Medulla oblongata (tissue), 1 donor: Measurements from ENCODE around the gene FKBP2.

Source experiments
- DNase-seq: peaks from one replicate; pipeline ENCODE4 v3.0.0-alpha.2; 2015; ENCODE audit errors: extremely low spot score

FKBP2 gene

DNA sequence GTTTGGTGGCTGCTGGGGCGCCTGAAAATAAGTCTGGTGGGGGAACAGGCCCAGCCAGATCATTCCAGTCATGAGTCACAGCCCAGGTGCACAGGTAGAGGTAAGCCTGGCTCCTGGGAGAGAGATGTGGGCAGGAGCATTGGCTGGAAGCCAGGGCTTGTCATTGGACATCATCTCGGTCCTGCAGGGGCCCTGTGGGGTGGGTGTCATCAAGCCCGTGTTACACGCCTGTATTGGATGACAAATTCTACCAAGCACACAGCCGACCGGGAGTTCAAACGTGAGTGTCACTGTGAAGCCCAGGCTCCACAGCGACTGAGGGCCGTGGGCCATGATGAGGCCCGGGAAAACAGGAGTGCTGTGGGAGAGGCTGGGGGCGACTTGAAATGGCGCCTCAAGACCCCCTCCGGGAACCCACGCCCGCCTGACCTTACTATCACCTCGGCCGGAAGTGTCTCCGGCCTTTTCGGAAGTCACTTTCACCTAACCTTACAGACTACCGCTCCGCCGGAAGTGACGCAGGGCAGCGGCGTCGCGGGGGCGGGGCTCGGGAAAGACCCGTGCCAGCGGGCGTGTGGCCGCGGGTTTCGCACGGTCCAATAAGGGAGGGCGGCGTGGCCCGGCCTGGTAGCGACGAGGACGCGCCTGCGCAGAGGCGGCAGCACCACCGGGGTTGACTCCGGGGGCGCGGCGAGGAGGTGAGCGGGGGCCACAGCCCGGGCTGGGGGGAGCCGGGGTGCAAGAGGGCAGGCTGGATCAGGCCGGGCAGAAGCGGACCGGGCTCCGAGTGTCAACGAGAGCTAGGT, at the start of gene FKBP2:
TSS of gene FKBP2 (plus strand) at position 661 of the 806 bp plus-strand sequence. CDS start 1,293 bp downstream, outside the sequence.
- DNase-seq = peak; percentile 98

DNA sequence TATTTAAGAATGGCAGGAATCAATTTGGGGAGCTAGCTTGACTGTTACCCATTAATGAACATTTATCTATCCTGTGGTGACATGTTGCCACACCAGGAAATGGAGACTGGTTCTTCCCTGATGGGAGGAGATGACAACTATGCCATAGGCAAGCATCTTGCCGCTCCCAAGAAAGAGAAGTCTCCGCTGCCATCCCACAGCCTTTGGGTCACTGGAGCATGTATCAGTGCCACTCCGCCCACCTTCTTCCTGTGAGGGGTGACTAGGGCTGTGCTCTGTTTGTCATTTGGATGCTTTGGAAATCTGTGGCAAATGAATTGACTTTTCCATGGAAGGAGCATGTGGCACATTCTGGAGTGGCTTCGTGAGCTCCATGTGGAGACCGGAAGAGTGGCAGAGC, 48.5 kb upstream of the FKBP2 start:
- no peak for DNase-seq

DNA sequence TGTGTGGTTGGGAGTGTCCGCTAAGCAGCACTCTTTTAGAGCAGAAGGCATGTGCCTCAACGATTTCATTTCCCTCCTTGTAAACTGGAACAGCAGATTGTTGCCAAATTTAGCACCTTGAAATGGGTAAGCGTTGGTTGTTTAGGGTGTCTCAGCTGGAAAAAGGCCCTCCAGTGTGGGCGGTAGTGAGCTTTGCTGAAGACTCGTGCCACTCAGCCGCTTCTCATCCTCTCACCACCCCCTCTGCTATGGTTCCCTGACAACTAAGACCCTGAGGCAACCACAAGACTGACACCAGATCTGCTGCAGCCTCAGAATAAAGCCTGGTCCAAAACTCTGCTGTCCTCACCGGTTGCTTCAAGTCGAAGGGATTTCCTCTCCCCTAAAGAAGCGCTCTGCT, 44.3 kb upstream of the FKBP2 start:
- DNase-seq = no peak

DNA sequence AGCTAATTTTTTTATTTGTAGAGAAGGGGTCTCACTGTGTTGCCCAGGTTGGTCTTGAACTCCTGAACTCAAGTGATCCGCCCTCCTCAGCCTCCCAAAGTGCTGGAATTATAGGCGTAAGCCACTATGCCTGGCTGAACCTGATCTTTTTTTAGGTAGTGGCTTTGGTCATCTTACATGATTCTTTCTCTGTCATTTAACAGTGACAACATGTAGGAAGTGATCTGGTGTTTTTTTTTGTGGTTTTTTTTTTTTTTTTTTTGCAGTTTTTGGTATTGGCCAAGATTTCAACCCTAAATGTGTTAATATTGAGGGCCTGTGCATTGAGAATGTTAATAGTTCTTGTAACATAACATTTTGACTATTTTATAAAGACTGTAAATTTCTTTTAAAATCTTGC, 42.4 kb upstream of the FKBP2 start:
- no peak for DNase-seq

DNA sequence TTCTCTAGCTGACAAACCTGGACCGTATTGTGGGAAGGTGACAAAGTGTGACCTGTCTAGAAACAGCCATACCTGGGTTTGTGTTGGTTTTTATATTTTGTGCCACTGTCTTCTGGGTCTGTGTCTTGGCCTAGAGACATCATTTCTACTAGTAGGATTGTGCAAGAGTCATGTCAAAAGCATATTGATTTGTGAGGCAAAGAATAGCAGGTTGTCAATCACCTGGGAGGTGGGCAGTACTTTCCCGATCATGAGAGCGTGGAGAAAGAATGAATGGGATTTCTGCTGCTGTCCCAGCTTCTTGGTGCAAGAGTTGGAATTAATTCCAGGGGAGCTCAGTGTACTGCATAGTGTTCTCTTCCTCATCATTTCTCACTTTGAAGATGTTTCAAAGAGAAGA, 39.4 kb upstream of the FKBP2 start:
- DNase-seq = no peak

DNA sequence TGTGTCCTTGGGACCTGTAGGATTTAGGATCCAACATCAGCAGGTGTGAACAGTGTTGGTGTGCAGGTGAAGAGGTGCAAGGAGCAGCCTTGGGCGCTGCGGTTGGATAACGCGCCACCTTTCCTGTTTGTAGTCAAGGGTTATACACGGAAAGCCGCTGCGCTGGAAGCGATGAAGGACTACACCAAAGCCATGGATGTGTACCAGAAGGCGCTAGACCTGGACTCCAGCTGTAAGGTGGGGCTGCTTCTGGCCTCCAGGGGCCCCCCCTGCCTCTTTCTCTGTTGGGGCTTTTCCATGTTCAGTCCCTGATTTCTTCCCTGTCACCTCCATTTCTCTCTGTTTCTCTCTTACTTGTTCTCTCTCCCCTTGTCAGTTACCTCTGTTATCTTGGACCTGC, 37.9 kb upstream of the FKBP2 start:
- DNase-seq = no peak

DNA sequence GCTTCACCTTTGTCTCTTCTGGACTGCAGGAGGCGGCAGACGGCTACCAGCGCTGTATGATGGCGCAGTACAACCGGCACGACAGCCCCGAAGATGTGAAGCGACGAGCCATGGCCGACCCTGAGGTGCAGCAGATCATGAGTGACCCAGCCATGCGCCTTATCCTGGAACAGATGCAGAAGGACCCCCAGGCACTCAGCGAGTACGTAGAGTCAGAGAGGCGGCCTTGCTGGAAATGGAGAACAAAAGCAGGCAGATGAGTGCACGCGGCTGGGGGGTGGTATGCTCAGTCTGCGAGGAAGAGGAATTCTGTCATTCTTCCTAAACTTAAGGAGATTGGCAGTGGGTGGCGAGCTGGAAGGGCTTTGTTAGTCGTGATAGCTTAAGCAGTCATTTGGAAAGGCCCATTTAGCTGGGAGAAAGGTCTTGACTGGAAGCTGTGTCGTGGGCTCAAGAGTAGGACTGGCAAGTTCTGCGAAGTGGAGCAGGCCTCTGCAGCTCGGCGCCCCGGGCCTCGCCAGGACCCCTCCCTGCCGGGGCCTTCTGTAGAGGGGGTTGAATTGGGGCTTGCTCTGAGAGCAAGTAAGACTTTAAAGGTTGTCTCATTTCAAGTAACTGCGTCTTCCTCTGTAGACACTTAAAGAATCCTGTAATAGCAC, 37.3 kb upstream of the FKBP2 start:
- no peak for DNase-seq

DNA sequence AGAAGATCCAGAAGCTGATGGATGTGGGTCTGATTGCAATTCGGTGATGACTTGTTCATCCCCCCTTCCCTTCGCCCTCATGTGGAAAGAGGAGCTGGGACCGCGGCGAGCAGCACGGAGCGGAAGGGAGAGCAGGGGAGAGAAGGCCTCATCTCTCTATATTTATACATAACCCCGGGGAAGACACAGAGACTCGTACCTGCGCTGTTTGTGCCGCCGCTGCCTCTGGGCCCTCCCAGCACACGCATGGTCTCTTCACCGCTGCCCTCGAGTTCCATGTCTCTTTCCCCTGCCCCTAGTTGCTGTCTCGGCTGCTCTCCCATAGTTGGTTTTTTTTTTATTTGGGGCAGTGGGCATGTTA, 36.8 kb upstream of the FKBP2 start:
- no peak for DNase-seq

DNA sequence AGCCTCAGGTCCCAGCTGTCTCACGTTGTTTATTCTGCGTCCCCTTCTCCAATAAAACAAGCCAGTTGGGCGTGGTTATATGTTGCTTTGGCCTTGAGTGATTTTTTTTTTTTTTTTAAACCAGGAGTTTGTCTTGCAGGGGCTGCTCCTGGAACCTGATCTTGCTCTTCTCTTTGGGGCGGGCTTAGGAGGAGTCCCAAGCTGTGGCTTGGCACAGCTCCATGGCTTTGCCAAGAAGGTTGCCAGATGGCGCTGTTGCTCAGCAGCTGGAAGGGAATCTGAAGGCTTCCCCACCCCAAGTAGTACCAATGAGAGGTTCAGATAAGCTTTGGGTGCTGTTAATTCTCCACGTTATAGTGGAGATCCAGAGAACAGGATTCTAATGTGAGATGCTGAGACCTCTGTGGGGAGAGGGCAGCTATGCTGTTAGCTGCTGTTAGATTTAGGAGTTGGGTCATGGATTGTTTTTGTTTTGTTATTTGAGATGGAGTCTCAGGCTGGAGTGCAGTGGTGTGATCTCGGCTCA, 36.4 kb upstream of the FKBP2 start:
- peak; percentile 97 for DNase-seq

DNA sequence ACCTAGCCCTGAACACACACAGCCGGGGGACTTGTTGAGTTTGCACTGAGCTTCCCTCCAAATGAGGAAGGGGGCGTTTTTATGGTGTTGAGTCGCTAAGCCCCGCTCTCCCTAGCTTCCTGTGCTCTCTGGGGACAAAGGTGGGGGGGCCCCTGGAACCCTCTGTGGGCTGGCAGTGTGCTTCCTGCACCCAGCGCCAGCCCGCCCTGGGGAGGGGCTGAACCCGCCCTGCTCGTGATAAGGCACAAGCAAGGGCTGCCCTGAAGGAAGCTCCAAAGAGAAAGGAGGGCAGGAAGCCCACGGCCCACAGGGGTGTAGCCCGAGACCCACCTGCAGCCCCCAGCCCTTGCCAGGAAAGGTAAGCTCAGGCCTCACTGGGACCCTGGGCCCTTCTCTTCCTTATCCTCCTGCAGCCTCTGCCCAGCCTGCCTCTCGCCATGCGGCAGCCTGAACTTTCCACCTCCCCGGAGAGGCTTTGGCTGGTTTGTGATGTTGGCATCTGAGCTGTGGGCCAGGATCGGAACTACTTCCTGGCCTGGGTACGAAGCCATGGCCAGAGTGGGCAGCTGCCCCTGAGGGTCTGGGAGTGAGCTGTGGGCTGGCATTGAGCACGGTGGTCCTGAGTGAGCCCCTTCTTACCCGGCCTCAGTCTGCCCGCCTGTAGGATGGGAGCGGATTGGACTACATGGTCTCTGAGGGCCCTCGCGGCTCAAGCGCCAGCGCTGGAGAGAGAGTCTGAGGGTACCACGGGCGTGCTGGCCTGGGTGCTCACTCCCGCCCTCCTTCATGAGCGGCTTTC, 34.2 kb upstream of the FKBP2 start, which contains the start of gene FERMT3:
TSS of gene FERMT3 (plus strand) at position 265 of the 799 bp plus-strand sequence. CDS start 644 bp downstream, outside the sequence.
- DNase-seq = peak; percentile 53

DNA sequence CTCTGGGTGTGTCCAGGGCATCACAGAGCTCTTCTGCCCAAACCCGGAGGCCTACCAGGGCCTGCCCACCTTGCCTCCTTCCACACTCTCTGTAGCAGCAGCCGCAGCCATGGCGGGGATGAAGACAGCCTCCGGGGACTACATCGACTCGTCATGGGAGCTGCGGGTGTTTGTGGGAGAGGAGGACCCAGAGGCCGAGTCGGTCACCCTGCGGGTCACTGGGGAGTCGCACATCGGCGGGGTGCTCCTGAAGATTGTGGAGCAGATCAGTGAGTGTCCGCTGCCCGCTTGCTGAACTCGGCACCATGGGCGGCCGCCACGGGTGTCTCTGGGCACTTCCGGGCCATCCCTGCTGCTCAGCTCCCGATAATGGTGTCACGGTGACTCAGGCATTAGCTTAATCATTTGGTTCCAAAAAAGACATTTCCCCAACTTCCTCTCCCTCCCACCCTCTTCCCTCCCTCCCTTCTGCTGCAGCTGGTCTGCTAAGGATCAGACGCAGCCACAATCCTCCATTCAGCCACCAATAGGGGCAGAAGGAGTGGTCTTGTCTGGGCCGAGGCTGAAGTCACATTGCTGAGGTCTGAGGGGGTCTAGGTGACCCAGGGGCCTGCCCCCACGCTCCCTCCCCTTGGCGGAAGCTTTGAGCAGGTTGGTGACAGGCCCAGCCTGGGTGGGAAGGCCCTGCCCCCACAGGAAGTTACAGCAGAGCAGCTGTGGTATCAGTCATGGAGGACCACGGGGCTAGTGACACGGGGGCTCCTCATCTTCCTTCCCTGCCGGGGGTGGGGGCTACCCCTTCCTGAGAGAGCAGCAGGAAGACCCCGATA, 33.4 kb upstream of the FKBP2 start:
- no peak for DNase-seq

DNA sequence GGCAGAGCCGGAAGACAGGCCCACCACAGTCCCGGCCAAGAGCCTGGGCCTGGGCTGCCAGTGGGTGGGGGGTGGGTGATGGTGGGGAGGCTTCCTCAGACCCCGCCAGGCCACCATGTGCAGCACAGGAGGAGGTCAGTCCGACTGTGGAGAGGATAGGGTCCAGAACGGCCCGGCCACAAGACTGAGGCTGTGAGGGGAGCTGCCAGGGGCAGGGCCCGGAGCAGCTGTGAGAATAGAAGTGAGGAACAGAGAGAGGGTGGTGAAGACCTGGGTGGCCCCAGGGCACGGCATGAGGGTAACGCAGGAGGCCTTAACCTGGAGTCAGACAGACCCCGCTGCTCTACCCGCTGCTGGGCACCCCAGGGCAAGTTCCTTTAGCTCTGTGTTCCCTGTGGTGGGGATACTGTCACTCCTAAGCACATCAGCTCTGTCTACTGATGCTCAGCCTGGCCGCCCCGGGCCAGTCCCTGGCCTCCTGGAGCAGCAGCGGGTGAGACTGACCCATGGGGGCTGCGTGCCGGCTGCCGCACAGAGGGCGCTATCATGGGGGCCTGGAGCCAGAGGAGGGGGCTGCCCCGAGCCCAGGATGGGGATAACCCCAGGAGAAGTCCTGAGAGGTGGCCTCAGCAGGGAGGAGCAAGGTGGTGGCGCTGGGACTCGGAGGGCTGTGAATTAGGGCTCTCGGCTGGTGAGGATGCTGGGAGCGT, 32.7 kb upstream of the FKBP2 start:
- no peak for DNase-seq

DNA sequence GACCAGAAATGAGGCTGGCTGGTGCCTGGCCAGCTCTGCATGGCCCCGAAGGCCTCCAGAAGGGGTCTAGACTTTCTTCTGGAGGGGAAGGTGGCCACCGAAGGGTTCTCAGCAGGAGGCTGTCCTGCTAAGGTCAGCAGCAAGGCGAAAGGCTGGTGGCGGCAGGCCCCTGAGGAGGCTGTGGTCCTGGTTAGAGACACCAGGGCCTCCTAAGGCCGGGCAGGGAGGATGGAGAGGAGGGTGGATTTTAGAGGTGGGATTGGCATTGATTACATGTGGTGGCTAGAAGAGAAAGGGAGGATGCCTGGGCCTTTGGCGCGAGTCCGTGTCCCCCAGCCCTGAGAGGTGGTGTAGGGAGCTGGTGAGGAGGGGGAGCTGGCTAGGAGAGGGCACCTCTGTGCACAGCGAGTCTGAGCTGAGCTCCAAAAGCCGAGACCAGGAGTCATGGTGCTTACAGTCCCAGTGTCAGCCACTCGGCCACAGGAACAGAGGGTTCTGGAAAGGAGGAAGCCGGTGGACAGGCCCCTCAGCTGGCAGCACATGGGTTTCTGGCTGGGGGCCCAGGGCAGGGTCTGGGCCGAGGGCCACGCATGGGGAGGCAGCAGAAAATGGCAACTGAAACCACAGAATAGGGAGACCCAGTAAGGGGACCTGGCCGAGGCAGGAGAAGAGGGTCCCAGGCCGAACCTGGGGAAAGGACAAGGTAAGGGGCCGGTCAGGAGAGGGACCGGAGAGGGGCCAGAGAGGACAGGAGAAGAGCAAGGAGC, 31.9 kb upstream of the FKBP2 start:
- DNase-seq = peak; percentile 43

DNA sequence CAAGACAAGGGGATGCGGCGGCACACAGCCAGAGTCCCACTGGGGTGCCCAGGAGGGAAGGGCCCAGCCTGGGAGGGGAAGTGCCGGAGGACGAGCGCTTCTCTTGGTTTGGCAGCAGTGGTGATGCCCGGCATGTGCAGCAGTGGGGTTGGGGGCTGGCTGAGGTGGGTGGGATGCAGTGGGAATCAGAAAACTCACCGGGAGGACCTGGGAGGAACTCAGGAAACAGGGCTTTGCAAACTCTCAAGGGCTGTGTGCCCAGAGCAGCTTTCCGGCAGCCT, 31.4 kb upstream of the FKBP2 start:
- no peak for DNase-seq

DNA sequence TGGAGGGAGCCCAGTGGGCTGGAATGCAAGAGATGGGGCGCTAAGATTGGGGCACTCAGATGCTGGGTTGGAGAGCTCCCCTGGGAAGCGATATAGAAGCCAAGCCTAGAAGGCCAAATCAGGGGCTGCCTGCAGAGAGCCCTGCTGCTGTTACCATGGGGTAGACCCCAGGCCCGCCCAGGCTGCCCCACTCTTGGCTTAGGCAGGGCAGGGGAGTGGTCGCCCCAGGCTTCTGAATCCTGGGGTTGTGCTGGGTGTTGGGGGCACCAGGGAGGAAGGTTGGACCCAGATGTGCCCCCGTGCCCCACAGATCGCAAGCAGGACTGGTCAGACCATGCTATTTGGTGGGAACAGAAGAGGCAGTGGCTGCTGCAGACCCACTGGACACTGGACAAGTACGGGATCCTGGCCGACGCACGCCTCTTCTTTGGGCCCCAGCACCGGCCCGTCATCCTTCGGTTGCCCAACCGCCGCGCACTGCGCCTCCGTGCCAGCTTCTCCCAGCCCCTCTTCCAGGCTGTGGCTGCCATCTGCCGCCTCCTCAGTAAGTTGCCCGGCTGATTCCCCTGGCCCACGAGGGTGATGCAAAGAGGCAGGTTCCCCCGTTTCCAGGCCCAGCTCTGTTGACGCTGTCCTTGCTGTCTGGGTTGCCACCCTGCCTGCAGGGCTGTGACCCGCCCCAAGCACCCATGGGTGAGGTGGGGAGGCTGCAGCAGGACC, 30.4 kb upstream of the FKBP2 start:
- no peak for DNase-seq

DNA sequence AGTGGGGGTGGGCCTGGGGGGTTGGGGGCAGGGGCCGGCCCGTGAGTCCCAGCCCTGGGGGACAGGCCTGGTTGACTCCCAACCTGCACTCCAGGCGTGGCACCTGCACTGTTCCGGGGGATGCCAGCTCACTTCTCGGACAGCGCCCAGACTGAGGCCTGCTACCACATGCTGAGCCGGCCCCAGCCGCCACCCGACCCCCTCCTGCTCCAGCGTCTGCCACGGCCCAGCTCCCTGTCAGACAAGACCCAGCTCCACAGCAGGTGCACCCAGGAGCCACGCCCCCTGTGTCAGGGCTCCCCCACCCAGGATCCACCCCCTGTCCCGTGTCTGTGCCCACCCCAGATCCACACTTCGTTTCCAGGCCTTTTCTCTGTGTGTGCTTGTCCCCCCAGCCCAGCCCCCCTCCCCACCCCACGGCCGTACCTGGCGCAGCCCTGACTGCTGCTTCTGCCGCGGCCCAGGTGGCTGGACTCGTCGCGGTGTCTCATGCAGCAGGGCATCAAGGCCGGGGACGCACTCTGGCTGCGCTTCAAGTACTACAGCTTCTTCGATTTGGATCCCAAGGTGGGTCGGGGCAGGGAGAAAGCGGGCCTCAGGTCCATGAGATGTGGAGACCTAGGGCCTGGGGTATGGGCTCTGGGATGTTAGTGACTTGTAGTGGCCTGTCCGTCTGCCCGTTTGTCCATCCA, 29.6 kb upstream of the FKBP2 start:
- no peak for DNase-seq

DNA sequence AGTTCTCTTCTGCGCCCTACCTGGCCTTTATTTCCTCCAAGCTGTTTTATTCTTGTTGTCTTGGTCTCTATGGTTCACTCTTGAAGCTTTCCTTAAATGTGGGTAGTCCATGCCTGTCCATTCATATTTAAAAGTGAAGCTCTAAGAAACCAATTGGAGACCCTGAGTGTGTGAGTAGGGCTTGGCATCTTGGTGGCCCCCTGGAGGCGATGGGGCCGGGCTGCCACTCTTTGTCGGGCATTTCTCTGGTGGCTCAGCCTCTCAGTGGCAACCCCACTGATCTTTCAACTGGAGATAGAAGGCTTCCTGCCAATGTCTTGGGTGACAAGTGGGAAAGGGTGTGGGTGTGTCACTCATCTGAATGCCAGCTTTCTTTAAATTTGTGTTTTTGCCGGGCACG, 24.0 kb upstream of the FKBP2 start:
- DNase-seq = no peak

DNA sequence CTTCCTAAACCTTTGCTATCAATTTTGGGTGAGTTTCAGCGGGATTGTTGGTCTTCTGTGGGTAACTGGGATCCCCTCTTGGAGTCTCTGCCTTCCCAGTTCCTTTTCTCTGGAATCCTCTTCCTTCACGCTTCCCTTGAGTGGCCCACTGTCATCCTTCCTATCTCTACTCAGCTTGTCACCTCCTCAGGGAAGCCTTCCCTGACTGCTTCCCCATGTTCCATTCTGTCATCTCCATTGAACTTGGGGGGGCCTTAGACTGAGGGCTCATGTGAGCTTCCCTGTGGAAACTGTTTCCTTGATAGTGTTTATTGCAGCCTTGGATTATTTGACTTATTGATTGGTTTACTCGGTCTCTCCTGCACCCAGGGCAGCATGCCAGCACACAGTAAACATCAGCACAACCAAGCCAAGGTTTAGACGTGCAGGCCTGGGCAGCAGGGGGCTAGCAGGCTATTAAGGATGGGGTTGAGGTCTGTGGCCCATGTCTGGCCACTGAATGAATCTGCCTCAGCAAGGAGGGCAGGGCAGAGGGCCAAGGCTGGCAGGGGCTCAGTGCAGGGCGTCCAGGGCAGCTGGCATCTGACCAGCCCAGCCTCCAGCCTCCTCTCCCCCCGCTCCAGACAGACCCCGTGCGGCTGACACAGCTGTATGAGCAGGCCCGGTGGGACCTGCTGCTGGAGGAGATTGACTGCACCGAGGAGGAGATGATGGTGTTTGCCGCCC, 22.1 kb upstream of the FKBP2 start:
- DNase-seq = no peak
